ENCODE results near the gene TMTC2.
A peak's percentile ranks its signal among the peaks of the same experiment; 100 is the strongest.

TMTC2 gene

DNA sequence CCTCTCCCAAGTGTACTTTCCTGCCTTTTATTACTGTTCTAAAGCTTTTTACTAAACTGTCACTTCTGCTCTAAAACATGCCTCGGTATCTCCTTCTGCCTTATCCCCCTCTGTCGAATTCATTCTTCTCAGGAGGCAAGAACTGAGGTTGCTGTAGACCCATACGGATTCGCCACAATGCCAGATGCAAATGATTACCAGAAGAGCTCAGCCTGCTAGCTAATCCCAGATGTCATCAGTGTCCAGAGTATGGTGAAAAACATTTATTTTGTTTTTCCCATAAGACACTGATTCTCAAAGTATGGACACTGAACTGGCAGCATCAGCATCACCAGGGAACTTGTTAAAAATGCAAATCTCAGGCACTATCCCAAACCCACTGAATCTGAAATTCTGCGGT, 359.3 kb downstream of the TMTC2 start:
- H3K36me3 ChIP-seq (ENCODE audit: insufficient read depth, low read length) = no peaks in the 10 kb centered on the region
- DNase-seq (ENCODE audit: low read depth, low spot score) = no peak
- H3K9ac ChIP-seq (ENCODE audit: insufficient read length) = no peak overlapping the region
- H3K9me3 ChIP-seq (ENCODE audit: low read depth, low read length) = no peaks in the 10 kb centered on the region
- TF ChIP-seq POLR2AphosphoS5 (IDR thresholded peaks at IDR 0.05; ENCODE audit: borderline replicate concordance, low read depth, low read length) (no peak), FOXP2 (optimal IDR thresholded peaks at IDR 0.05; ENCODE audit: control extremely low read depth, extremely low read length, insufficient read depth) (no peak)
- H3K27ac ChIP-seq = no peak overlapping the region
- no peak overlapping the region for H3K4me3 ChIP-seq

DNA sequence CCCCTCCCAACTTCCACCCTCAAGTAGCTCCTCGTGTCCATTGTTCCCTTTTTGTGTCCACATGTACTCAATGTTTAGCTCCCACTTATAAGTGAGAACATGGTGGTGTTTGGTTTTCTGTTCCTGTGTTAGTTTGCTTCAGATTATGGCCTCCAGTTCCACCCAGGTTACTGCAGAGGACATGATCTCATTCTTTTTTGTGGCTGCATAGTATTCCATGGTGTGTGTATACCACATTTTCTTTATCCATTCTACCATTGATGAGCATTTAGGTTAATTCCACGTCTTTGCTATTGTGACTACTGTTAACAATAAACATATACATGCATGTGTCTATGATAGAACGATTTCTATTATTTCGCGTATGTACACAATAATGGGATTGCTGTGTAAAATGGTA, 362.6 kb downstream of the TMTC2 start:
- TF ChIP-seq POLR2AphosphoS5 (IDR thresholded peaks at IDR 0.05; ENCODE audit: borderline replicate concordance, low read depth, low read length) = no peak
- TF ChIP-seq FOXP2 (optimal IDR thresholded peaks at IDR 0.05; ENCODE audit: control extremely low read depth, extremely low read length, insufficient read depth) = no peak
- no peak for TF ChIP-seq EZH2 (IDR thresholded peaks at IDR 0.05)
- DNase-seq (ENCODE audit: low read depth, low spot score) = no peak
- no peak overlapping the region for H3K9ac ChIP-seq (ENCODE audit: insufficient read length)
- H3K36me3 ChIP-seq (ENCODE audit: insufficient read depth, low read length) = no peaks in the 10 kb centered on the region
- H3K27ac ChIP-seq = no peak overlapping the region
- no peaks in the 10 kb centered on the region for H3K9me3 ChIP-seq (ENCODE audit: low read depth, low read length)
- no peak overlapping the region for H3K4me3 ChIP-seq

DNA sequence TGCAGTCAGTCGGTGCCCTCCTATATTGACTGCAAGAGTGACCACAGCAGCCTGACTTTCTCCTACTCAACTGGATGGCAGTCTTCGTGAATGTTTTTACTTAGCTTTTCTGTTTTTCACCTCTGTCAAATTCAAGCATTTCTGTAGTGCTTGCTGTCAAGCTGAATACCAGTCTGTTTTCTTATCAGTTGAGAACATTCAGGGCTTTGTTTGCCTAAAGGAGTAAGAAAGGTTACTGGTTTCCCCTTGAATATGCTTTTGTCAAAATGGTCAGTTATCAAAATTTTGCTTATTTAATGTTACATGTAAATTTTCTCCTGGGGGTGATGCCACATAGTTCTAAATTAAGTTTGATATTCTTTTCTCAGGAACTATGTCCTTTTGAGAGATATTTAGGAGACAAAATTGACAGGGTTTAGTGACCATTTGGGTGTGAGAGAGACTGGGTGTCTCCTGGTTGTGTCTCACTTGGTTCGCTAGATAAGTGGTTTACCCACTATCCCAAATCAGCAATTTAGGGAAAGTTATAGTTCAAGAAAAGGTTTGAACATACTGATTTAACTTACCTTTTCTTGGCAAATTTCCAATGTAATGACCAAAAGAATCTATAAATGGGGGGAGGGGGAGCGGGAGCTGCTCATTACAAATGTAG, 366.3 kb downstream of the TMTC2 start:
- H3K9me3 ChIP-seq (ENCODE audit: low read depth, low read length) = no peaks in the 10 kb centered on the region
- no peak for DNase-seq (ENCODE audit: low read depth, low spot score)
- TF ChIP-seq FOXP2 (optimal IDR thresholded peaks at IDR 0.05; ENCODE audit: control extremely low read depth, extremely low read length, insufficient read depth) = no peak
- no peak for TF ChIP-seq POLR2AphosphoS5 (IDR thresholded peaks at IDR 0.05; ENCODE audit: borderline replicate concordance, low read depth, low read length)
- no peak for TF ChIP-seq EZH2 (IDR thresholded peaks at IDR 0.05)
- no peak overlapping the region for H3K27ac ChIP-seq
- no peak overlapping the region for H3K9ac ChIP-seq (ENCODE audit: insufficient read length)
- no peaks in the 10 kb centered on the region for H3K36me3 ChIP-seq (ENCODE audit: insufficient read depth, low read length)
- H3K4me3 ChIP-seq = no peak overlapping the region

DNA sequence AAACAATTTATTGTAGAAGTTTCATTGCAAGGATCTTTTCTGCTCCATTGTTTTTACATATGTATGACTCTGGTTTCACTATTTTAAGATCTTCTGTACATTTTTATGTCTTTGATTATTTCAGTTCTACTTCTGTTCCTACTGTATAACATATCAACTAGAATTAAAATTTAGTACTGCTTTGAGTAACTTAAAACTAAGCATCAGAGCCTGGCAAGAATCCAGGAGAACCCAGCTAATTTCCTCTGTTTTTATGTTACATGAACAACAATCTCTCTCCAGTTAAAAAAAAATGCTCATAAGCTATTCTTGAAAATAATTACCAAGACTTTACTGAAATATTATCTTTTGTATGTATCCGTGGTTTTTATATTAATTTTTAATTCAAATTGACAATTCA, 370.7 kb downstream of the TMTC2 start:
- DNase-seq (ENCODE audit: low read depth, low spot score) = peak; percentile 59
- Histone ChIP-seq H3K9ac (ENCODE audit: insufficient read length) (no peak overlapping the region), H3K9me3 (ENCODE audit: low read depth, low read length) (no peaks in the 10 kb centered on the region), H3K4me3 (no peak overlapping the region), H3K36me3 (ENCODE audit: insufficient read depth, low read length) (no peaks in the 10 kb centered on the region), H3K27ac (peak overlapping the region; percentile 45; the same call in 1 of the 2 replicates)
- TF ChIP-seq FOXP2 (optimal IDR thresholded peaks at IDR 0.05; ENCODE audit: control extremely low read depth, extremely low read length, insufficient read depth) (no peak), EZH2 (IDR thresholded peaks at IDR 0.05) (no peak), POLR2AphosphoS5 (IDR thresholded peaks at IDR 0.05; ENCODE audit: borderline replicate concordance, low read depth, low read length) (no peak)

DNA sequence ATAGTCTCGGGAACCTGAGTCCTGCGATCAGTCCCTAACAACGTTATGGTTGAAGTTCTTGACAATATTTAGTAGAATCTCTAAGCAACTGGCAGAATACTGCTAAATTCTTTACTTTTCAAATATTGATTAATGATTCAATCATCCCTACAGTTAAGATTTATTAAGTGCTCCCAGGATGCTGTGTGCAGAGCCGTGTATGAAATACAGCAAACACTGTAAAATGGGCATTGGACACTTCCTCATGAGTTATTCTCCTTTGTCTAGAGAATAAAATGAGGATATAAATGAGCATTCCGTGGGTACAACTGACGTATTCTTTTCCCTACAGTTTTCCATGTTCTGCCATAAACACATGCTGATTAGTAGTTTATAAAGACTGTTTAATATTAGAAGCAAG, 372.4 kb downstream of the TMTC2 start:
- Histone ChIP-seq H3K27ac (no peak overlapping the region), H3K4me3 (no peak overlapping the region), H3K36me3 (ENCODE audit: insufficient read depth, low read length) (no peaks in the 10 kb centered on the region), H3K9me3 (ENCODE audit: low read depth, low read length) (no peaks in the 10 kb centered on the region), H3K9ac (ENCODE audit: insufficient read length) (no peak overlapping the region)
- no peak for TF ChIP-seq FOXP2 (optimal IDR thresholded peaks at IDR 0.05; ENCODE audit: control extremely low read depth, extremely low read length, insufficient read depth)
- TF ChIP-seq POLR2AphosphoS5 (IDR thresholded peaks at IDR 0.05; ENCODE audit: borderline replicate concordance, low read depth, low read length) = no peak
- no peak for TF ChIP-seq EZH2 (IDR thresholded peaks at IDR 0.05)
- no peak for DNase-seq (ENCODE audit: low read depth, low spot score)

DNA sequence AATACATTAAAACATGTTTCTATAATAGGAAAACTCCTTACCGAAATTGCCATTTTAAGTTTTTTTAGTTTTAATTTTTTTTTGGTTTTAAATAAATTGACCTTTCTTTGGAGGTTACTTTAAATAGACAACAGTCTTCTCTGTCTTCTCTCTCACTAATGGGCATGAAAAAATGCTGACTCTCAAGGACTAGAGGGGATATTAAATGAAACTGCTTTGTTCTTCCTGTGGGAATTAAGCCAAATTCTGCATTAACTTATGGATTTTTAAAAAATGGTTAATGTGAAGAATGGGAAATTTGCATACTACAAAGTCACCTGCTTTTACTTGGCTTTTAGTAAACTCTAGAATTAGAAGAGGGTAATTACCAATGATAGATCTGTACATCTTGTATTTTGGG, 378.9 kb downstream of the TMTC2 start:
- no peak overlapping the region for H3K4me3 ChIP-seq
- TF ChIP-seq FOXP2 (optimal IDR thresholded peaks at IDR 0.05; ENCODE audit: control extremely low read depth, extremely low read length, insufficient read depth) (no peak), EZH2 (IDR thresholded peaks at IDR 0.05) (no peak), POLR2AphosphoS5 (IDR thresholded peaks at IDR 0.05; ENCODE audit: borderline replicate concordance, low read depth, low read length) (no peak; the same call in 1 of the 2 replicates)
- peak overlapping the region; percentile 9 for H3K9ac ChIP-seq (ENCODE audit: insufficient read length)
- peak; percentile 51 for DNase-seq (ENCODE audit: low read depth, low spot score)
- H3K27ac ChIP-seq = no peak overlapping the region; the same call in 1 of the 2 replicates
- no peaks in the 10 kb centered on the region for H3K36me3 ChIP-seq (ENCODE audit: insufficient read depth, low read length)
- H3K9me3 ChIP-seq (ENCODE audit: low read depth, low read length) = no peaks in the 10 kb centered on the region

DNA sequence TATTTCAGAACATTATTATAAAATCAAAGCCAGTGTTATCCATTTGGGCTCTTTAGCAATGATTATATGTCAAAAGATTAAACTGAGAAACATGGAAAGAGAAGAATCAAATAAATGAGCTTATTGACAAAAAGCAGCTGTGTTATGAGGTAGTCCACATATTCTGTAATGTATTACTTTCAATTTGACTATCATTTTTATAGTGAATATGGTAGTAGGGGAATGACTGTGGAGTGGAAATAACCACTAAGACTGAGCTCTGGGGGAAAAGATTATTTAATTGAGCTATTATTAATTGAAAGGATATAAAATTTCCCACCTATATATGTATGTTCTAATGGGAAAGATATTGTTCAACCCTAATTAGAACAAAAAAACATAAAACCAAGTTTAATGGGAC, 381.3 kb downstream of the TMTC2 start:
- Histone ChIP-seq H3K27ac (no peak overlapping the region), H3K9me3 (ENCODE audit: low read depth, low read length) (no peaks in the 10 kb centered on the region), H3K4me3 (no peak overlapping the region), H3K36me3 (ENCODE audit: insufficient read depth, low read length) (no peaks in the 10 kb centered on the region), H3K9ac (ENCODE audit: insufficient read length) (no peak overlapping the region)
- no peak for DNase-seq (ENCODE audit: low read depth, low spot score)
- TF ChIP-seq EZH2 (IDR thresholded peaks at IDR 0.05) = no peak
- no peak for TF ChIP-seq FOXP2 (optimal IDR thresholded peaks at IDR 0.05; ENCODE audit: control extremely low read depth, extremely low read length, insufficient read depth)
- no peak for TF ChIP-seq POLR2AphosphoS5 (IDR thresholded peaks at IDR 0.05; ENCODE audit: borderline replicate concordance, low read depth, low read length)

DNA sequence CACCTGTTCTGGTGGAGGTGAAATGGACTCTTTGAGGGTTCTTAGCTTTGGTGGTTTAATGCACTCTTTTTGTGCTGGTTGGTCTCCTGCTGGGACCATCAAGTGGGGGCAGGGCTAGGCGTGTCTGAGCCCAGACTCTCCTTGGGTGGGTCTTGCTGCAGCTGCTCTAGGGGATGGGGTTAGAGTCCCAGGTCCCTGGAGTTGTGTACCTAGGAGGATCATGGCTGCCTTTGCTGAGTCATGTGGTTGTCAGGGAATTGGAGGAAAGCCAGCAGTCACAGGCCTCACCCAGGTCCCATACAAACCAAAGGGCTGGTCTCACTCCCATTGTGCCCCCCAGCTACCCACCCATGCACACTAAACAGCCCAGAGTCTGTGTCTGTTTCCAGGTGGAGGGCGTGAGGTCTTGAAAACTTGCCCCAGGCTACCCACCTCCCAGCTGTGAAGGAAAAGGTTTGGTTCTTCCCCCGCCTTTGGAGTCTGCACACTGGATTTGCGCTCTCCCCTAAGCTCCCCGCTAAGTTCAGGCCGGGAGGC, 387.7 kb downstream of the TMTC2 start:
- no peak for DNase-seq (ENCODE audit: low read depth, low spot score)
- H3K36me3 ChIP-seq (ENCODE audit: insufficient read depth, low read length) = no peaks in the 10 kb centered on the region
- no peak overlapping the region for H3K4me3 ChIP-seq
- no peak overlapping the region for H3K9ac ChIP-seq (ENCODE audit: insufficient read length)
- no peaks in the 10 kb centered on the region for H3K9me3 ChIP-seq (ENCODE audit: low read depth, low read length)
- no peak overlapping the region for H3K27ac ChIP-seq
- TF ChIP-seq POLR2AphosphoS5 (IDR thresholded peaks at IDR 0.05; ENCODE audit: borderline replicate concordance, low read depth, low read length) (no peak), EZH2 (IDR thresholded peaks at IDR 0.05) (no peak), FOXP2 (optimal IDR thresholded peaks at IDR 0.05; ENCODE audit: control extremely low read depth, extremely low read length, insufficient read depth) (no peak)

DNA sequence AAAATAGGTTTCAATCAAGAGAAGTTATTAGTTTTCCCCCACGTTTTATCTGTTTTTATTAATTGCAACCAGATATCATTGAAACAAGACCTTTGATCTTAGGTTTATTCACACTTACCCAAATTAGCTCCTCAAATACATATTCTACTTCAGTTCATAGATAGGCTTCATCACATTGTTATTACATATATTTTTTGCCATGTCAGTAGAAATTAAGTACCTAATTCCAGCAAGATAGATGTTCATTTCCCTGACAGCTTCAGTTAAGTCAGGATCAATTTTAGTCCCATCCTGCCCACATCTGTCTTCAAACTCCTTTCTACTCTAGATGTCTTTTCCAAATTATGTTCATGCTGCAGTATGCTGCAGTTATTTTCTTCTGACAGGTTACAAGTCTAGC, 388.8 kb downstream of the TMTC2 start:
- Histone ChIP-seq H3K4me3 (no peak overlapping the region), H3K9ac (ENCODE audit: insufficient read length) (no peak overlapping the region), H3K27ac (no peak overlapping the region), H3K36me3 (ENCODE audit: insufficient read depth, low read length) (no peaks in the 10 kb centered on the region), H3K9me3 (ENCODE audit: low read depth, low read length) (no peaks in the 10 kb centered on the region)
- DNase-seq (ENCODE audit: low read depth, low spot score) = no peak
- no peak for TF ChIP-seq POLR2AphosphoS5 (IDR thresholded peaks at IDR 0.05; ENCODE audit: borderline replicate concordance, low read depth, low read length)
- no peak for TF ChIP-seq FOXP2 (optimal IDR thresholded peaks at IDR 0.05; ENCODE audit: control extremely low read depth, extremely low read length, insufficient read depth)
- TF ChIP-seq EZH2 (IDR thresholded peaks at IDR 0.05) = no peak

Data from SK-N-MC (cell line).